ENCODE results near the gene RANBP10.

DNA sequence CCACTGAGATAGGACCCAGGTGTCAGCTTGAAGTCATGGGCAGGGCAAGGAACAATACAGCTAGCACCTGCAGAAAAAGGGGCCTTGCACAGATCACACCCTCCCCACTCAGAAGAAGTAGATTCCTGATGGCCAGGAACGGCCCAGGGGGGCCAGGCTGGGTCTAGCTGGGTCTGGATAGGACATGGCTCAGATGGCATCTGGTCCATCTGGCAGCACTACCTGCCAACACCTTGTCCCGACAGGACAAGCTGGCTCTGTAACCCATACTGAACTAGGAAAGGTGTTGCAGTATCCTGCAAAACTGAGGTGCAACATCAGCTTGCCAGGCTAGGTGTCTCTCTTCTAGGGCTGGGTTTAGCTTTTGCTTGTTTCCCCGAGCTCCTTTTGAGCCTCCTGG is 48.4 kb downstream of the RANBP10 start:
- TF ChIP-seq, protein P1, sequence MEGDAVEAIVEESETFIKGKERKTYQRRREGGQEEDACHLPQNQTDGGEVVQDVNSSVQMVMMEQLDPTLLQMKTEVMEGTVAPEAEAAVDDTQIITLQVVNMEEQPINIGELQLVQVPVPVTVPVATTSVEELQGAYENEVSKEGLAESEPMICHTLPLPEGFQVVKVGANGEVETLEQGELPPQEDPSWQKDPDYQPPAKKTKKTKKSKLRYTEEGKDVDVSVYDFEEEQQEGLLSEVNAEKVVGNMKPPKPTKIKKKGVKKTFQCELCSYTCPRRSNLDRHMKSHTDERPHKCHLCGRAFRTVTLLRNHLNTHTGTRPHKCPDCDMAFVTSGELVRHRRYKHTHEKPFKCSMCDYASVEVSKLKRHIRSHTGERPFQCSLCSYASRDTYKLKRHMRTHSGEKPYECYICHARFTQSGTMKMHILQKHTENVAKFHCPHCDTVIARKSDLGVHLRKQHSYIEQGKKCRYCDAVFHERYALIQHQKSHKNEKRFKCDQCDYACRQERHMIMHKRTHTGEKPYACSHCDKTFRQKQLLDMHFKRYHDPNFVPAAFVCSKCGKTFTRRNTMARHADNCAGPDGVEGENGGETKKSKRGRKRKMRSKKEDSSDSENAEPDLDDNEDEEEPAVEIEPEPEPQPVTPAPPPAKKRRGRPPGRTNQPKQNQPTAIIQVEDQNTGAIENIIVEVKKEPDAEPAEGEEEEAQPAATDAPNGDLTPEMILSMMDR (IDR thresholded peaks at IDR 0.05; ENCODE audit: borderline replicate concordance, extremely low read depth, low read length, poor library complexity, severe bottlenecking): no peak
- TF ChIP-seq EZH2 (IDR thresholded peaks at IDR 0.05; ENCODE audit: borderline replicate concordance, low read depth, low read length, severe bottlenecking): no peak
